SK-N-SH (cell line): Measurements from ENCODE around the gene FLYWCH1. TPM values are rescaled to one million over a fixed set of nuclear protein-coding genes. Genes with fewer than 3 reads are reported as not detected.

Source experiments
- CTCF ChIA-PET: fragments of 300-600, 350-600 bp; formaldehyde crosslinking; extraction: SDS; loops from one replicate; lab custom pipeline; 2021; lab: Yijun Ruan, JAX
- POLR2A ChIA-PET: fragments of 350-600 bp; sonication (Branson Sonifier 250); formaldehyde crosslinking; extraction: SDS; loops from one replicate; lab custom pipeline; 2020; ENCODE audit warnings: antibody characterized with exemption, inconsistent platforms; lab: Yijun Ruan, JAX
- DNase-seq: peaks from one replicate; pipeline ENCODE4 v3.0.0; 2012
- H2AFZ ChIP-seq: fragments of 200-600 bp; sonication (generic); 2 replicates; pipeline ENCODE4 v1.8.1; 2016; ENCODE audit warnings: antibody characterized with exemption, mild to moderate bottlenecking, low read depth
- H3F3A ChIP-seq: fragments of 200-600 bp; sonication (generic); replicated peaks from 2 replicates; pipeline ENCODE3; 2016; ENCODE audit warnings: antibody characterized with exemption, mild to moderate bottlenecking; ENCODE audit not compliant: insufficient read depth
- H3K27ac ChIP-seq, 2 experiments: fragments of 200-500 bp in 1 of 2; fragments of 200-600 bp in 1 of 2; sonication (Bioruptor generic) in 1 of 2; sonication (generic), shearing (Covaris generic) in 1 of 2; 2 replicates each; pipeline versions ENCODE4 v1.5.1 to v1.6.1; 2014 to 2016; ENCODE audit warnings: low read depth in 2 of 2, inconsistent platforms in 1 of 2, low read length in 1 of 2, mild to moderate bottlenecking in 1 of 2, mixed read lengths in 1 of 2
- H3K27me3 ChIP-seq: fragments of 200-600 bp; sonication (generic), shearing (Covaris generic); 2 replicates; pipeline ENCODE4 v1.6.1; 2016; ENCODE audit warnings: mixed run types; ENCODE audit not compliant: insufficient read depth
- H3K36me3 ChIP-seq, 2 experiments: fragments of 200-500 bp in 1 of 2; fragments of 200-600 bp in 1 of 2; sonication (Bioruptor generic) in 1 of 2; sonication (generic) in 1 of 2; replicated peaks in 1 of 2; 2 replicates each; pipeline versions ENCODE3 to v1.5.1; 2014 to 2016; ENCODE audit warnings: low read length in 1 of 2, mild to moderate bottlenecking in 1 of 2; ENCODE audit not compliant: insufficient read depth in 2 of 2, control insufficient read depth in 1 of 2
- H3K4me1 ChIP-seq, 2 experiments: fragments of 200-500 bp in 1 of 2; fragments of 200-600 bp in 1 of 2; sonication (Bioruptor generic) in 1 of 2; sonication (generic), shearing (Covaris generic) in 1 of 2; 2 replicates each; pipeline versions ENCODE4 v1.5.1 to v1.6.1; 2014 to 2016; ENCODE audit warnings: low read depth in 1 of 2, low read length in 1 of 2, mixed run types in 1 of 2; ENCODE audit not compliant: insufficient read depth in 2 of 2, control insufficient read depth in 1 of 2
- H3K4me2 ChIP-seq: fragments of 200-600 bp; sonication (generic), shearing (Covaris generic); 2 replicates; pipeline ENCODE4 v1.6.1; 2017; ENCODE audit warnings: mixed run types
- H3K4me3 ChIP-seq, 2 experiments: fragments of 200-500 bp in 1 of 2; fragments of 200-600 bp in 1 of 2; sonication (Bioruptor generic) in 1 of 2; sonication (generic), shearing (Covaris generic) in 1 of 2; 2 replicates each; pipeline versions ENCODE4 v1.5.1 to v1.8.1; 2014 to 2016; ENCODE audit warnings: low read depth in 2 of 2, inconsistent platforms in 1 of 2, low read length in 1 of 2, mild to moderate bottlenecking in 1 of 2, mixed read lengths in 1 of 2, moderate library complexity in 1 of 2
- H3K79me2 ChIP-seq: fragments of 200-600 bp; sonication (generic); 2 replicates; pipeline ENCODE4 v1.8.1; 2017; ENCODE audit warnings: mild to moderate bottlenecking; ENCODE audit not compliant: insufficient read depth
- H3K9ac ChIP-seq: fragments of 200-600 bp; sonication (generic); 2 replicates; pipeline ENCODE4 v1.6.1; 2017; ENCODE audit warnings: mixed run types
- H3K9me2 ChIP-seq: fragments of 200-600 bp; sonication (generic); 2 replicates; pipeline ENCODE4 v1.6.1; 2017; ENCODE audit warnings: mixed run types
- H3K9me3 ChIP-seq: fragments of 200-600 bp; sonication (generic); 2 replicates; pipeline ENCODE4 v1.6.1; 2017; ENCODE audit warnings: mixed run types, mild to moderate bottlenecking, moderate library complexity
- H4K20me1 ChIP-seq: fragments of 200-600 bp; sonication (generic); 2 replicates; pipeline ENCODE4 v1.6.1; 2017; ENCODE audit warnings: mild to moderate bottlenecking, mixed run types; ENCODE audit not compliant: insufficient read depth
- EP300 ChIP-seq, 2 experiments: IDR thresholded peaks; 2 replicates each; pipeline versions ENCODE4 v1.4.0 to v1.6.1; 2012; ENCODE audit warnings: borderline replicate concordance in 1 of 2, low read depth in 1 of 2, low read length in 1 of 2
- FOSL2 ChIP-seq: IDR thresholded peaks from 2 replicates; pipeline ENCODE4 v1.4.0; 2012; ENCODE audit warnings: low read depth, mild to moderate bottlenecking, moderate library complexity, borderline replicate concordance
- FOXJ3 ChIP-seq: sonication (generic); formaldehyde crosslinking; IDR thresholded peaks from 2 replicates; pipeline ENCODE4 v1.5.1; 2020; ENCODE audit warnings: mild to moderate bottlenecking, missing genetic modification reagents
- FOXM1 ChIP-seq: IDR thresholded peaks from 2 replicates; pipeline ENCODE4 v1.4.0; 2012; ENCODE audit warnings: low read depth, mild to moderate bottlenecking
- MXI1 ChIP-seq: IDR thresholded peaks from 2 replicates; pipeline ENCODE4 v1.6.1; 2012; ENCODE audit warnings: mild to moderate bottlenecking, low read depth, low read length, improper control_type of control experiment
- NFIC ChIP-seq: IDR thresholded peaks from 2 replicates; pipeline ENCODE4 v1.4.0; 2012; ENCODE audit warnings: borderline replicate concordance
- PBX3 ChIP-seq: IDR thresholded peaks from 2 replicates; pipeline ENCODE4; 2012
- RAD21 ChIP-seq: IDR thresholded peaks from 2 replicates; pipeline ENCODE4 v1.6.1; 2012; ENCODE audit warnings: mild to moderate bottlenecking, low read length
- RXRA ChIP-seq: IDR thresholded peaks from 2 replicates; pipeline ENCODE4 v1.4.0; 2012; ENCODE audit warnings: low read depth, mild to moderate bottlenecking, borderline replicate concordance
- USF1 ChIP-seq: IDR thresholded peaks from 2 replicates; pipeline ENCODE4 v1.4.0; 2012; ENCODE audit warnings: low read depth, borderline replicate concordance
- ZBTB33 ChIP-seq: IDR thresholded peaks from 2 replicates; pipeline ENCODE4 v1.4.0; 2012; ENCODE audit warnings: low read depth, borderline replicate concordance
- WGBS: methylation state at CpG from one replicate; pipeline ENCODE4 v1.1.6; 2017; ENCODE audit warnings: low lambda C conversion rate; 5-methylcytosine and 5-hydroxymethylcytosine counted together
- polyA plus RNA-seq, 3 experiments: library from polyadenylated mRNA; depleted of rRNA; stranded (reverse); fragments of >200 nt; gene quantifications; 2 replicates each; pipeline ENCODE4 v1.2.3, GENCODE V29; 2012

FLYWCH1 gene
- polyA plus RNA-seq, 1 of the 3 experiments (the other 2 are of a cell fraction): 30.1 TPM

- TF ChIP-seq USF1 (no peak), RAD21 (no peak), MXI1 (peak; percentile 61), RXRA (peak; percentile 30; the same call in 1 of the 2 replicates), NFIC (peak; percentile 62; the same call in 1 of the 2 replicates), PBX3 (peak; percentile 83), FOSL2 (no peak)
These were observed 28.9 kb upstream of the FLYWCH1 start, which contains the start of gene FLYWCH2 (continued) for GRCh38 chr16:2882650-2883457.

GRCh38 chr16:2883458-2883908 lies 28.2 kb upstream of the FLYWCH1 start:
- Histone ChIP-seq H3K9me3 (no peaks in the 10 kb centered on the region), H4K20me1 (no peaks in the 10 kb centered on the region), H3K27ac (peak overlapping the region; percentile 93 to 94), H3K36me3 (peaks cover 0 to 5% of the 10 kb centered on the region in 2 experiments), H3K27me3 (no peaks in the 10 kb centered on the region), H3K4me2 (peak overlapping the region; percentile 90), H3K4me3 (peak overlapping the region; percentile 73 to 84), H3K4me1 (peaks cover 0 to 6% of the 10 kb centered on the region in 2 experiments; a peak in 1 of 4 replicates), H3K9me2 (no peaks in the 10 kb centered on the region), H3K79me2 (peaks cover 41% of the 10 kb centered on the region), H2AFZ (peak overlapping the region; percentile 79; the same call in 1 of the 2 replicates), H3K9ac (peak overlapping the region; percentile 86), H3F3A (peaks cover 15% of the 10 kb centered on the region)
- WGBS: 2% methylated on average over 14 of the region's 31 CpGs
- ChIA-PET POLR2A (interaction anchor here (0.9 to 2.8 kb wide), 6 partner anchors 13 to 129 kb away, joined by 3 to 13 read pairs (median 6); partner anchors contain the start of gene FLYWCH1), CTCF (interaction anchor here (0.8 to 4.1 kb wide), 9 partner anchors 11 to 246 kb away, joined by 3 to 27 read pairs (median 4); no protein-coding TSS in a partner anchor)
- TF ChIP-seq EP300 (IDR thresholded peaks at IDR 0.05; ENCODE audit: borderline replicate concordance in 1 of 2, low read depth in 1 of 2, low read length in 1 of 2): no peak
- no peak for TF ChIP-seq MXI1
- TF ChIP-seq FOXM1: no peak
- no peak for TF ChIP-seq FOXJ3 (CRISPR knock-in tag)
- TF ChIP-seq ZBTB33: no peak
- DNase-seq: peak; percentile 70
